DOHH2 (cell line): ENCODE results near the gene SCAPER.
"Not testable (repeated sequence)": the region's sequence is repeated elsewhere in the genome, so short reads cannot be mapped to it uniquely, and the experiment has no call there.

ENCODE experiments used
- CTCF ChIP-seq: fragments of 200-600 bp; sonication (generic); IDR thresholded peaks from one replicate; pipeline ENCODE4 v1.5.1; 2014; ENCODE audit warnings: antibody characterized with exemption, mild to moderate bottlenecking, low read depth, low read length; ENCODE audit not compliant: poor library complexity, severe bottlenecking
- EZH2phosphoT487 ChIP-seq: fragments of 200-600 bp; sonication (generic); IDR thresholded peaks from 2 replicates; pipeline ENCODE4 v1.6.1; 2017; ENCODE audit warnings: borderline replicate concordance, mild to moderate bottlenecking, antibody characterized with exemption, low read length, moderate library complexity, mixed read lengths

DNA sequence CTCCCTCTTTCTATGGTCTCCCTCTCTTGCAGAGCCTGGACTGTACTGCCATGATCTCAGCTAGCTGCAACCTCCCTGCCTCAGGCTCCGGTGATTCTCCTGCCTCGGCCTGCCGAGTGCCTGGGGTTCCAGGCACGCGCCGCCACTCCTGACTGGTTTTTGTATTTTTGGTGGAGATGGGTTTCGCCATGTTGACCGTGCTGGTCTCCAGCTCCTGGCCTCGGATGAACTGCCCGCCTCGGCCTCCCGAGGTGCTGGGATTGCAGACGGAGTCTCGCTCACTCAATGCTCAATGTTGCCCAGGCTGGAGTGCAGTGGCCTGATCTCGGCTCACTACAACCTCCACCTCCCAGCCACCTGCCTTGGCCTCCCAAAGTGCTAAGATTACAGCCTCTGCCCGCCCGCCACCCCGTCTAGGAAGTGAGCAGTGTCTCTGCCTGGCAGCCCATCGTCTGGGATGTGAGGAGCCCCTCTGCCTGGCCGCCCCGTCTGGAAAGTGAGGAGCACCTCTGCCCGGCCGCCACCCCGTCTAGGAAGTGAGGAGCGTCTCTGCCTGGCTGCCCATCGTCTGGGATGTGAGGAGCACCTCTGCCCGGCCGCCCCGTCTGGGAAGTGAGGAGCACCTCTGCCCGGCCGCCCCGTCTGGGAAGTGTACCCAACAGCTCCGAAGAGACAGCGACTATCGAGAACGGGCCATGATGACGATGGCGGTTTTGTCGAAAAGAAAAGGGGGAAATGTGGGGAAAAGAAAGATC is 5.8 kb downstream of the SCAPER start:
- not testable (repeated sequence) for TF ChIP-seq CTCF, EZH2phosphoT487
